Measurements from ENCODE around the gene HPN. TPM values are rescaled to one million over a fixed set of nuclear protein-coding genes. Genes with fewer than 3 reads are reported as not detected.
A peak's percentile ranks its signal among the peaks of the same experiment; 100 is the strongest.
"Not testable (repeated sequence)": the region's sequence is repeated elsewhere in the genome, so short reads cannot be mapped to it uniquely, and the experiment has no call there.

HPN gene
- total RNA-seq, 1 donor from 2014 or later = 2.3 TPM

DNA sequence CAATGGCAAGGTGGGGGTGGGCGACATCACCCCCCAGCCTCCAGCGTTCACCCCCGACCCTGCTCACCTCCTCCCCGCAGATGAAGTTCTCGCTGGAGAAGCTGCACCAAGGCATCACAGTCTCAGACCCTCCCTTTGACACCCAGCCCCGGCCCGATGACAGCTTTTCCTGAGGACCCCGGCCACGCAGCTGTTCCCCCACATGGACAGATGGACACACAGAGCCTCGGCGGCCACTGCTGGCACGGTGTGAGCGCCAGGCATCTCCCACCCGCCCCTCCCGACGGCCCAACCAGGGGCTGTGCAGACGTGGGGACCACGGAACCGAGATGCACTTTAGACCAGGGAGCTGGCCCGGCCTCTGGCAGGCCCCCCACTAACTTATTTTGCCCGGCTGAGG lies 15.6 kb upstream of the HPN start:
- Histone ChIP-seq H3K36me3 (ENCODE audit: control insufficient read depth, insufficient read depth, low read length) (peaks cover 2% of the 10 kb centered on the region), H3K27me3 (ENCODE audit: control insufficient read depth, insufficient read depth, low read length) (peaks cover 2% of the 10 kb centered on the region), H3K4me3 (ENCODE audit: low read depth, low read length) (no peak overlapping the region)
- no peak for DNase-seq (ENCODE audit: low read depth)
- TF ChIP-seq, protein P1, sequence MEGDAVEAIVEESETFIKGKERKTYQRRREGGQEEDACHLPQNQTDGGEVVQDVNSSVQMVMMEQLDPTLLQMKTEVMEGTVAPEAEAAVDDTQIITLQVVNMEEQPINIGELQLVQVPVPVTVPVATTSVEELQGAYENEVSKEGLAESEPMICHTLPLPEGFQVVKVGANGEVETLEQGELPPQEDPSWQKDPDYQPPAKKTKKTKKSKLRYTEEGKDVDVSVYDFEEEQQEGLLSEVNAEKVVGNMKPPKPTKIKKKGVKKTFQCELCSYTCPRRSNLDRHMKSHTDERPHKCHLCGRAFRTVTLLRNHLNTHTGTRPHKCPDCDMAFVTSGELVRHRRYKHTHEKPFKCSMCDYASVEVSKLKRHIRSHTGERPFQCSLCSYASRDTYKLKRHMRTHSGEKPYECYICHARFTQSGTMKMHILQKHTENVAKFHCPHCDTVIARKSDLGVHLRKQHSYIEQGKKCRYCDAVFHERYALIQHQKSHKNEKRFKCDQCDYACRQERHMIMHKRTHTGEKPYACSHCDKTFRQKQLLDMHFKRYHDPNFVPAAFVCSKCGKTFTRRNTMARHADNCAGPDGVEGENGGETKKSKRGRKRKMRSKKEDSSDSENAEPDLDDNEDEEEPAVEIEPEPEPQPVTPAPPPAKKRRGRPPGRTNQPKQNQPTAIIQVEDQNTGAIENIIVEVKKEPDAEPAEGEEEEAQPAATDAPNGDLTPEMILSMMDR (IDR thresholded peaks at IDR 0.05; ENCODE audit: insufficient read depth, low read length, poor library complexity, severe bottlenecking) = no peak

DNA sequence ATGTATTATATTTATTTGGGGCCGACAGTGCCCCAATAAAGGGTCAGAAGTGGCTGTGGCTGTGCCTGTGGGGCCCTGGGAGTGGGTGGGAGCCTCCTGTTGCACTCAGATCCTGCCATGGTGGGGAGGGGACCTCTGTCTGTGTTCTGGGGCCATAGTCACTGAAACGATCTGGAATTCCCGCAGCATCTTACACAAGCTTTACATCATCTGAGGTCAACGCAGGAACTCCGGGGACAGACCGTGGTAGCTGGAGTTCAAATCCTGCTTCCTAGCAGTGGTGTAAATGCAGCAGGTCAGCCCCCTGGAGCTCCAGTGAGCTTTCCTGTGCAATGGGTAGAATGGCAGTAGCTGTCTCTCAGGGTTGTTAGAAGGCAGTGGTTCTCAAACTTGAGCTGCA lies 15.1 kb upstream of the HPN start:
- Histone ChIP-seq H3K4me3 (ENCODE audit: low read depth, low read length) (no peak overlapping the region), H3K36me3 (ENCODE audit: control insufficient read depth, insufficient read depth, low read length) (peaks cover 2% of the 10 kb centered on the region)

DNA sequence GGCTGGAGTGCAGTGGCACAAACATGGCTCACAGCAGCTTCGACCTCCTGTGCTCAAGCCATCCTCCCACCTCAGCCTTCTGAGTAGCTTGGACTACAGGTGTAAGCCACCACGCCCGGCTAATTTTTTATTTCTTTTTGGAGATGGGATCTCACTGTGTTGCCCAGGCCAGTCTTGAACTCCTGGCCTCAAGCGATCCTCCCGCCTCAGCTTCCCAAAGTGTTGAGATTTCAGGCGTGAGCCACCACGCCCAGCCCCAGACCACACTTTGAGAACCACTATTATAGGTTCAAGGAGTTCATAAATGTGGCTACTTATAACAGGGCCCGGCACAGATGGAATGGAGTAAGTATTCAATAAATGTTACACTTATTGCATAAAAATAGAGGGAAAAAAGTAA lies 14.5 kb upstream of the HPN start:
- TF ChIP-seq, protein P1 (IDR thresholded peaks at IDR 0.05; ENCODE audit: insufficient read depth, low read length, poor library complexity, severe bottlenecking) = no peak
- H3K4me3 ChIP-seq (ENCODE audit: low read depth, low read length) = no peak overlapping the region
- H3K36me3 ChIP-seq (ENCODE audit: control insufficient read depth, insufficient read depth, low read length) = peaks cover 2% of the 10 kb centered on the region
- H3K27me3 ChIP-seq (ENCODE audit: control insufficient read depth, insufficient read depth, low read length) = peaks cover 2% of the 10 kb centered on the region
- DNase-seq (ENCODE audit: low read depth) = no peak

More for the DNA sequence above, 15.1 kb upstream of the HPN start:
- peaks cover 2% of the 10 kb centered on the region for H3K27me3 ChIP-seq (ENCODE audit: control insufficient read depth, insufficient read depth, low read length)
- DNase-seq (ENCODE audit: low read depth) = no peak
- TF ChIP-seq, protein P1 (IDR thresholded peaks at IDR 0.05; ENCODE audit: insufficient read depth, low read length, poor library complexity, severe bottlenecking) = no peak

- TF ChIP-seq, protein P1 (IDR thresholded peaks at IDR 0.05; ENCODE audit: insufficient read depth, low read length, poor library complexity, severe bottlenecking) = no peak
- H3K36me3 ChIP-seq (ENCODE audit: control insufficient read depth, insufficient read depth, low read length) = peaks cover 2% of the 10 kb centered on the region
- H3K27me3 ChIP-seq (ENCODE audit: control insufficient read depth, insufficient read depth, low read length) = peaks cover 6% of the 10 kb centered on the region
- no peak overlapping the region for H3K4me3 ChIP-seq (ENCODE audit: low read depth, low read length)
- DNase-seq (ENCODE audit: low read depth) = no peak
Observed at GRCh38 chr19:35027851-35028599, 13.5 kb upstream of the HPN start.

DNA sequence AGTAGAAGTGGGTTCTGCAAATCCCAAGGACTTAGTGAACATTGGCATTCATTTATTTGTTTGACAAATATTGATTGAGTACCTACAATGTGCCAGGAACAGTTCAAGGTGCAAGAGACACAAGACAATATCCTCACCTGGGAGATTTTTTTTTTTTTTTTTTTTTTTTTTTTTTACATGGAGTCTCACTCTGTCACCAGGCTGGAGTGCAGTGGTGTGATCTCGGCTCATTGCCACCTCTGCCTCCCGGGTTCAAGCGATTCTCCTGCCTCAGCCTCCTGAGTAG lies 13.0 kb upstream of the HPN start:
- not testable (repeated sequence) for H3K27me3 ChIP-seq (ENCODE audit: control insufficient read depth, insufficient read depth, low read length)

DNA sequence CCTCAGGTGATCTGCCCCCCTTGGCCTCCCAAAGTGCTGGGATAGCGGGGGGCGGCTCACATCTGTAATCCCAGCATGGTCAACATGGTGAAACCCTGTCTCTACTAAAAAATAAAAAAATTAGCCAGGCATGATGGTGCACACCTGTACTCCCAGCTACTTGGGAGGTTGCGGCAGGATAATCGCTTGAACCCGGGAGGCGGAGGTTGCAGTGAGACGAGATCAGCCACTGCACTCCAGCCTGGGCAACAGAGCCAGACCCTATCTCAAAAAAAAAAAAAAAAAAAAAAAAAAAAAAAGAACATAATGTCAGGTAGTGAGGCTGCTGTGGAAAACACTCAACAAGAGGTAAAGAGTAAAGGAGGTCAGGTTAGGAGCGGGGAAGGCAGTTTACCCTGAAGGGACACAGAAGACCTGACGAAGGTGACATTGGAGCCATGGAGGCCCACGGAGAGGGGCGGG lies 12.2 kb upstream of the HPN start:
- not testable (repeated sequence) for DNase-seq (ENCODE audit: low read depth); H3K27me3 ChIP-seq (ENCODE audit: control insufficient read depth, insufficient read depth, low read length); H3K36me3 ChIP-seq (ENCODE audit: control insufficient read depth, insufficient read depth, low read length); H3K4me3 ChIP-seq (ENCODE audit: low read depth, low read length)

More for the DNA sequence above, 13.0 kb upstream of the HPN start:
- not testable (repeated sequence) for H3K36me3 ChIP-seq (ENCODE audit: control insufficient read depth, insufficient read depth, low read length); DNase-seq (ENCODE audit: low read depth); H3K4me3 ChIP-seq (ENCODE audit: low read depth, low read length)

DNA sequence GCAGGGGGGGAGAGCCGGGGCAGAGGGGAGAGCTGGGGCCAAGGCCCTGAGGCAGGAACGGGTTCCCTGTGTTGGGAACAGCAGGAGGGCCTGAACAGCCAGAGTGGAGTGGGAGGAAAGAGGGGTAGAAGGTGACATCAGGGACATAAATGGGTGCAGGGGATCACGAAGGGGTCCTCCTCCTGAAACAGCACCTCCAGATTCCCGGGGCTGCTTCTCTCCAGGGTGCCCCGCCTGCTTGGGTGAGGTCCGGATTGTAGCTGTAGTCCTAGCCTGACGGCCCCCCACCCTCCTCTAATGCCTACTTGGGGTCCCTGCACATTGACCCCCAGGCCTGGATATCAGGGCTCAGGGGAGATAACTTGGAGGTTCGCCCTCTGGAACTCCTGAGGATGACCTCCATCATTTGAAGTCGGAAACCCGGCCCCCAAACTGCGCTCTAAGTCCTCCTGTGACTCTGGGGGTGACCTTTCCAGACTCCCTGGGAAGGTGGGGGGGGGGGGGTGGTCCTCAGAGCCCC lies 11.7 kb upstream of the HPN start:
- TF ChIP-seq, protein P1 (IDR thresholded peaks at IDR 0.05; ENCODE audit: insufficient read depth, low read length, poor library complexity, severe bottlenecking) = no peak
- no peak for DNase-seq (ENCODE audit: low read depth)
- peaks cover 6% of the 10 kb centered on the region for H3K27me3 ChIP-seq (ENCODE audit: control insufficient read depth, insufficient read depth, low read length)
- H3K4me3 ChIP-seq (ENCODE audit: low read depth, low read length) = peak overlapping the region; percentile 12
- H3K36me3 ChIP-seq (ENCODE audit: control insufficient read depth, insufficient read depth, low read length) = peaks cover 2% of the 10 kb centered on the region

All from kidney epithelial cell (primary cell).